HG03066 (cell line): ENCODE results near the gene GPC1.
A peak's percentile ranks its signal among the peaks of the same experiment; 100 is the strongest.
"Not testable (repeated sequence)": the region's sequence is repeated elsewhere in the genome, so short reads cannot be mapped to it uniquely, and the experiment has no call there.

Source experiments
- ATAC-seq: cut with Tn5 transposase; IDR thresholded peaks from one replicate; pipeline ENCODE4 v1.9.1; 2021; ENCODE audit warnings: low read depth; ENCODE audit not compliant: unreplicated experiment

Gene GPC1

GRCh38 chr2:240435457-240435947 is at the start of gene GPC1:
GPC1 (plus strand) TSS chr2:240435663; CDS start chr2:240435919, 256 bp downstream.
- ATAC-seq: peak; percentile 49

GRCh38 chr2:240386326-240386725 is 49.1 kb upstream of the GPC1 start:
- ATAC-seq: no peak

DNA sequence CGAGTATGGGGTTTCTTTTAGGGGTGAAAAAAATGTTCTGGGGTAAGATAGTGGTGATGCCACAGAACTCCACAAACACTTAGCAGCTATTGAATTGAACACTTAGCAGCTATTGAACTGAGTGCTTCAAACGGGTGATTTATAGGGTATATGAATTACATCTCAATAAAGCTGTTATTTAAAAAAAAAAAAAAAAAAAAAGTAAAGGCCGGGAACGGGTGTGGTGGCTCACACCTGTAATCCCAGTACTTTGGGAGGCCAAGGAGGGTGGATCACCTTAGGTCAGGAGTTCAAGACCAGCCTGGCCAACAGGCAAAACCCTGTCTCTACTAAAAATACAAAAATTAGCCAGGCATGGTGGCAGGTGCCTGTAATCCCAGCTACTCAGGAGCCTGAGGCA is 48.7 kb upstream of the GPC1 start:
- not testable (repeated sequence) for ATAC-seq

GRCh38 chr2:240387325-240387668 is 48.2 kb upstream of the GPC1 start:
- no peak for ATAC-seq

GRCh38 chr2:240387669-240388358 is 47.6 kb upstream of the GPC1 start:
- ATAC-seq: no peak

- no peak for ATAC-seq
Observed at GRCh38 chr2:240388471-240389301, 46.8 kb upstream of the GPC1 start.

DNA sequence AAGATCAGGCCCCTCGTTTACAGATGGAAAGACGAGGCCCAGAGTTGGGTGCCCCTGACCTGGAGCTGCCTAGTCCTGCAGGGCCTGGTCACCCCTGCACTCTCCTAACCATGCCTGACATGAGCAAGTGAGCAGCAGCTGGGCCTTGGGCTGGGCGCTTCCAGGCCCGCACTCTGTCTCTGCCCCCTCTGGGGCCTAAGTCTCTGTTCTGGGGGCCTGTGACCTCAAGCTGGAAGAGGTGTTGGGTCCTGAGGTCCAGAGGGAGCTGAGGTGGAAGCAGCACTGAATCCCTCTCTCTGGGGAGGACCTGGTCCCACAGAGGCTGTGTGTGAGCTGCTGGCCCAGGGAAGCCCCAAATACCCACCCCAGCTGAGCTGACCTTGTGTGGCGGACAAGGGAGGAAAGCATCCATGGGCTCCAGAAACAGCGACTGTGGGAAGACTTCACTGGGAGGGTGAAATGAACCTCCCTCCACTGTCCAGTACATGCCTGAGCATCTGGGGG is 46.1 kb upstream of the GPC1 start:
- ATAC-seq: no peak

DNA sequence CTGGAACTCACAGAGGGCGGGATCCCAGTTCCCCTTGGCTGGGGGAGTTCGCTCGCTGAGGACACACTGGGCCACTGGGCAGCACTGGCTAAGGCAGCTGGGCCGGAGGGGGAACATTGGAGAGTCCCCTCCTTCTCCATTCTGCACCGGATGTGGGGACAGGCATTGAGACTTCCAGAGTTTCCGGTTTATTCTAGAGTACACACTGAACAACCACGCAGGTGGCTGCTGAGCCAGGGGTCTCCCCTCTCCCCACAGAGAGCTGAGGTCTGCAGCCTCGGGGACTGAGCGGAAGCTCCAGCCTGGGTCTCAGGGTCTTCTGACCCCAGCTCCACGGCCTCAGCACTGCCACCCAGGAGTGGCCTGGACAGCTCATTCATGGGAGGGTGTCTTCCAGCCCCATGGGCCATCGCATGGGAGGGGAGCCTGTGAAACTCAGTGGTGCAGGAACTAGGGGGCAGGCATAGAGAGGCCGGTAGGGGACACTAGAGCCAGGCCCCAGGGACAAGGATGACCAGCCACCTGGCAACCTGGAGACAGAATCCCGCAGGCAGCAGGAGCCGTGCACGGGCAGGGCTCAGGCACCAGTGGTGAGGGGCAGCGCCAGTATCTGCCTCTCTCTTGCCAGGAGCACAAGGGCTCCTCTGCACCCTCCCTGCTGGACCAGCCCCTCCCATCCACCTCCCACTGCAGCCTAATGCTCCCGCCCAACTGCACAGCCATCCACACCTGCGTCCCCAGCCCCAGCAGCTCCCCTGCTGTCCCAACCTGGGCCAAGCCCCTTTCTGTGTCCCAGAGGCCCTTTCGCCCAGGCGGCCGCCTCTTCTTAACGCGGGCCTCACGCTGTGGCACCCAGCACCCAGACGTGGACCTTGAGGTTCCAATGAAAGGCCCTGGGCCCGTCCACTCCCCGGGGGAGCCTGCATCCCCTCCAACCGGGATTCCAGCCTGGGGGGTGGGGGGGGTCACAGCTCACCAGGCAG is 45.1 kb upstream of the GPC1 start:
- ATAC-seq: no peak

DNA sequence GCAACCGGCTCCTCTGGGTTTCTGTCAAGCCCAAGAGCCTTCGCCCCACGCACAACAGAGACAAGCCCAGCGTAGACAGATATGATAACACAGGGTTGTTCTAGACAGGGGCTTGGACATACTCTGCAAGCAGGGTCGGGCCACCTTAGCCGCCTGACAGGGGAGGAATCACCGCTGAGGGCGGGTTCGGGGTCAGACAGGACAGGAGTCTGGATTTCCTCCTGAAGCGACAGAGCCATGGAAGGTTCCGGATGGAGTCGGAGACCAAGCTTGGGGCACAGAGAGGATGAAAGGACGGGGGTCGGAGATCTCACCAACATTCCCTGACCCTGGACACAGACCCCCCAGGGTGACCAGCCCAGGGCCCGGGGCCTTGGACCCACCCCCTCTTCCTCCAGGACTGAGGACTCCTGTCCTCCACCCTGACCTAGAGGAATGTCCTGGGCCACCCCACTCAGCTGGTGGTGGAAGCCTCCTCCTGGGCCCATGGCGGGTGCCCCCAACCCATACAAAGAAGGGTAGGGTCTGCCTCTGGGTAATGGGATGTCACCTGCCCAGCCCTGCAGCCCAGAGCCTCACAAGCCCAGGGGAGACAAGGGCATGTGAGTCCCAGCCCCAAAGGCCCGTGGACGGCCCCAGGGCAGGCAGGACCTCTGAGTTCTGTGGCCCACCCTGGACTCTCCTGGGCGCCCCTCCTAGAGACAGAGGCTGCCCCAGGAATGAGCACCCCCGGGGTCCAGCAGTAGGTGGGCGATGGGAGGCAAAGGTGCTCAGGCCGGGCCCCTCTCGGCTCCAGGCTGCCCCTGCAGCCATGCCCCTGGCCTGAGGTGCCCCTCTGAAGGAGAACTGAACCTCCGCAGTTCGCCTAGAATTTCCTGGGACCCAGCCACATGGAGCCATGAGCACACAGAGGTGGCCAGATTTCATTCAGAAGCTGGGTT is 44.1 kb upstream of the GPC1 start:
- ATAC-seq: no peak

- ATAC-seq: no peak
Observed at GRCh38 chr2:240392084-240392947, 43.1 kb upstream of the GPC1 start.

DNA sequence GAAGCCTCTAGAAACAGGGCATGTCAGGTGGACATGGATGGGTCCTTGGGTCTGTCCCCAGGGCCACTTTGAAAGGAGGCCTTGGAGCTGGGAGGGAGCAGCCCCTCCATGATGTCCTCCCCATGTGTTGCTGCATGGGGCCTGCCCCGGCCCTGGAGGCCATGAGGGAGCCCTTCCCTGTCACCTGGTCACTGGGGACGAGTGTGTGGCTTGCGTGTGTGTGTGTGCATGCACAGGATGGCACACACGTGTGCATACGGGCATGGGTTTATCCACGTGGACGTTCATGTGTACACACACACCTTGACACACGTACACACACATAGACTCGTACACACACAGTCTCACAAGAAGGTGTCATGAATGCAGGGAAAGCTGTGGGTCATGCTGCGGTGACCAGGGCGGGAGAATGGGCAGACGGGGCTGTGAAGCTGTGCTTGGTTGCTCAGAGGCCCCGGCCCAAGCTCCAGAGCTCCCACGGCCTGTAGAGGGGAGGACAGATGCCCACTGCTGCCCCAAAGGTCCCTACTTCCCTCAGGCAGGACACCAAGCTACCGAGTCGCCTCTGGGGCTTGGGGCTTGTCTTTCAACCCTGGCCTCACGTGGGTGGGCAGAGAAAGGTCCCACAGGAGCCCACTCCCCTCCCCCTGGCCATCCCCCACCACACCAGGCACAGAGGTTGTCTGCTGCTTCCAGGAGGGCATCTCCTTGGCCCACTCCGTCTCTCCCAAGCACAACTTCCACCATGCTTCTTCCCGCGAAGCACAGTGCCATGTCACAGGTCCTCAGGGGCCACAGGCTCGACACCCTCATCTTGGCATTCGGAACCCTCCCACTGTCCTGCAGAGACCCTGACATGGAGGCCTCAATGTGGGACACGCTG is 42.3 kb upstream of the GPC1 start:
- ATAC-seq: no peak

GRCh38 chr2:240393831-240394410 is 41.5 kb upstream of the GPC1 start:
- ATAC-seq: no peak

DNA sequence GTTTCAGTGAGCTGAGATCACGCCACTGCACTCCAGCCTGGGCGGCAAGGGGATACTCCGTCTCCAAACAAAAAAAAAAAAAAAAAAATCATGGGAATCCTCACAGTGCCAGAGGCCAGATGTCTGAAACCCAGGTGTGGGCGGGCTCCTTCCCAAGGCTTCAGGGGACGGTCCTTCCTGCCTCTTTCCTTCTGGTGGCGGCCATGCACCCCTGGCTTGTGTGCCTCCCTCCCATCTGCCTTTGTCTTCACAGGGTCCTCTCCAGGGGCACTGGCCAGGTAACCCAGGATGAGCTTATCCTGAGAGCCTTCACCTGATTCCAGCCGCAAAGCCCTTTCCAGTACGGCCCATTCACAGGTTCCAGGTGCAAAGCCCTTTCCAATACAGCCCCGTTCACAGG is 40.9 kb upstream of the GPC1 start:
- no peak for ATAC-seq

DNA sequence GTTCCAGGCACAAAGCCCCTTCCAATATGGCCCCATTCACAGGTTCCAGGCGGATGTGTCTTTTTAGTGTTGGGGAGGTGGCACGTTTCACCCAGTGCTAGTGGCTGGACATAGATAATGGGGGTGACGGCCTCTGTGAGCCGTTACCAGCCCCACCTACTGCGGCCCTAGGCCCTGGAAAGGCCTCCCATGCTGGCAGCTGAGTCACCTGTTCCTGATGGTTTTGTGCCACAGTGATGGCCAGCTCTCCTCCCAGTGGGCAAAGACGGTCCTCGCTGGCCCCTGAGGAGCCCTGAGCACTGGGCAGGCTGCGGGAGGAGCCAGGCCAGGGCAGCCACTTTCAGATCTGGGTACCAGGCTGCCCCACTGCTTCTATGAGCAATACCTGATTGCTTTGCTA is 40.0 kb upstream of the GPC1 start:
- ATAC-seq: no peak

- ATAC-seq: no peak
Observed at GRCh38 chr2:240395896-240396622, 39.4 kb upstream of the GPC1 start.
